ENCODE data around the gene SH2B3. TPM values are rescaled to one million over a fixed set of nuclear protein-coding genes. Genes with fewer than 3 reads are reported as not detected.

Gene SH2B3
- total and polyA plus RNA-seq, 9 of the 15 experiments (the other 6 are each of a cell fraction or from before 2014, with no cell fraction given): 10.8 to 75.3 (median 37.4) TPM

DNA sequence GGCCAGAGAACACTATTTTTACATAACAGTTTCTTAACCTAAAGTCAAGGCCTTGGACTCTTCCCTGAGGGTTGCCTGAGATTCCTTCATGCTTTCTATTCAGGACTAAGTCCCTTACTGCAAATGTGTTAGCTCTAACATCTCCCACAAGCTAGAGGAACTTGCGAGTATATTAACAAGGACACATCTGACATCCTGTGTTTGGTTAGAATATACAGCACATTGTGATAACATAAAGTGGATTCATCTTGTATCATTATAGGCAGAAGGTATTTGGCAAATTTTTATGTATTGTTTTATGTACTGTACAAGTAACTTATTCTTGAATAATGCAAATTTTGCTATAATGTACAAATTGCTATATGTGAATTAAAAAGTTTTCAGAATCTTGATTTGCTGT is 45.5 kb downstream of the SH2B3 start:
- ATAC-seq: no peak
- POLR2A ChIA-PET: interaction anchor here (0.6 to 2.4 kb wide), 9 partner anchors 9 to 1053 kb away, joined by 3 to 18 read pairs (median 4); no protein-coding TSS in a partner anchor

More for the DNA sequence above, 45.5 kb downstream of the SH2B3 start:
- peaks cover 97% of the 10 kb centered on the region for H3K36me3 ChIP-seq (ENCODE audit: control insufficient read depth, insufficient read depth, low read length)
- in situ Hi-C loops (cut with MboI): no loop called here
- H3K27me3 ChIP-seq (ENCODE audit: control insufficient read depth in 2 of 2, insufficient read depth in 2 of 2, low read length in 2 of 2): no peaks in the 10 kb centered on the region
- no peak for FAIRE-seq
- no peaks in the 10 kb centered on the region for H3K9me1 ChIP-seq (ENCODE audit: control insufficient read depth, insufficient read depth, low read length)
- H3K79me2 ChIP-seq (ENCODE audit: control insufficient read depth, insufficient read depth, low read length): peaks cover 3% of the 10 kb centered on the region; the same call in 2 of the 3 replicates
- no peak overlapping the region for H2AFZ ChIP-seq (ENCODE audit: low read depth, low read length)
- peaks cover under 1 to 11% of the 10 kb centered on the region in 2 experiments; a peak in 4 of 5 replicates for H3K4me1 ChIP-seq (replicated peaks in 1 of 2; ENCODE audit: control insufficient read depth in 2 of 2, insufficient read depth in 2 of 2, low read length in 2 of 2)
- no peak overlapping the region for H3K4me2 ChIP-seq (ENCODE audit: insufficient read depth, low read length)
- H3K9me3 ChIP-seq (replicated peaks; ENCODE audit: control insufficient read depth, insufficient read depth, low read depth, low read length): no peaks in the 10 kb centered on the region
- H3K4me3 ChIP-seq: no peak overlapping the region
- peaks cover 11% of the 10 kb centered on the region; the same call in 1 of the 2 replicates for H4K20me1 ChIP-seq (replicated peaks; ENCODE audit: control insufficient read depth, insufficient read depth, low read length)
- intact Hi-C loops (cut with micrococcal nuclease): loop anchor here (1.0 to 5.0 kb wide), 3 partner anchors 54 to 221 kb away; no protein-coding TSS in a partner anchor
- H3K9ac ChIP-seq (ENCODE audit: insufficient read depth in 1 of 2, low read depth in 2 of 2, low read length in 2 of 2): no peak overlapping the region
- CTCF ChIA-PET (ENCODE audit: low intra/inter-chr PET ratio): interaction anchor here (1.8 to 3.8 kb wide), 4 partner anchors 48 to 120 kb away, joined by 3 to 54 read pairs (median 8); no protein-coding TSS in a partner anchor
- 80% methylated on average over 1 of the region's 1 CpG for WGBS (ENCODE audit: insufficient coverage, low coverage, missing lambda C conversion rate)
- H3K27ac ChIP-seq (ENCODE audit: extremely low read depth, low read depth, low read length): no peak overlapping the region
- no TSS peak for BruUV-seq (replicated peaks)
- DNase-seq (ENCODE audit: extremely low read depth in 1 of 4, low spot score in 3 of 4): no peak
- TF ChIP-seq POLR2A (conservative IDR thresholded peaks at IDR 0.05) (peak; percentile 12; the same call in 1 of the 2 replicates), PRDM10 (IDR thresholded peaks at IDR 0.05; ENCODE audit: partially characterized antibody) (no peak), SUPT5H (IDR thresholded peaks at IDR 0.05) (0 out of 2 replicates have a peak, but pooled peaks have one; percentile 5)
